Activated CD4-positive, alpha-beta T cell treated with anti-CD3 and anti-CD28 coated beads, Interleukin-2, amount 10 ng/mL, durations not matched to agents 7 days and 5 days (primary cell): ENCODE measurements around the gene AUTS2. TPM values are rescaled to one million over a fixed set of nuclear protein-coding genes. Genes with fewer than 3 reads are reported as not detected.

Experiments used
- CTCF ChIA-PET: fragments of 350-600 bp; sonication (Branson Sonifier 250); formaldehyde crosslinking; loops from one replicate; lab custom pipeline; 2021; ENCODE audit warnings: antibody characterized with exemption; lab: Charles Lee
- POLR2A ChIA-PET: fragments of 350-600 bp; sonication (Branson Sonifier 250); formaldehyde crosslinking; loops from one replicate; lab custom pipeline; 2021; ENCODE audit warnings: antibody characterized with exemption; lab: Charles Lee
- DNase-seq: peaks from one replicate; pipeline ENCODE4 v3.0.0-alpha.2; 2020
- H3K27ac Mint-ChIP-seq: one replicate; pipeline ENCODE4 v1.8.0; 2021; ENCODE audit warnings: mild to moderate bottlenecking, moderate library complexity, mixed read lengths
- H3K27me3 Mint-ChIP-seq: one replicate; pipeline ENCODE4 v1.8.0; 2021; ENCODE audit warnings: mixed read lengths
- H3K36me3 Mint-ChIP-seq: one replicate; pipeline ENCODE4 v1.8.0; 2021; ENCODE audit warnings: low read depth, mixed read lengths
- H3K4me1 Mint-ChIP-seq: one replicate; pipeline ENCODE4 v1.8.0; 2021; ENCODE audit warnings: mixed read lengths
- H3K4me3 Mint-ChIP-seq: one replicate; pipeline ENCODE4 v1.8.0; 2021; ENCODE audit warnings: mild to moderate bottlenecking, moderate library complexity, mixed read lengths
- H3K9me3 Mint-ChIP-seq: one replicate; pipeline ENCODE4 v1.8.0; 2021; ENCODE audit warnings: mixed read lengths
- total RNA-seq, 2 experiments: library from RNA; stranded (reverse); gene quantifications; one replicate each; pipeline ENCODE4 v1.2.3, GENCODE V29; 2021

AUTS2 gene
- total RNA-seq, 2 experiments from 2014 or later, result 13.9 to 18.9 TPM

DNA sequence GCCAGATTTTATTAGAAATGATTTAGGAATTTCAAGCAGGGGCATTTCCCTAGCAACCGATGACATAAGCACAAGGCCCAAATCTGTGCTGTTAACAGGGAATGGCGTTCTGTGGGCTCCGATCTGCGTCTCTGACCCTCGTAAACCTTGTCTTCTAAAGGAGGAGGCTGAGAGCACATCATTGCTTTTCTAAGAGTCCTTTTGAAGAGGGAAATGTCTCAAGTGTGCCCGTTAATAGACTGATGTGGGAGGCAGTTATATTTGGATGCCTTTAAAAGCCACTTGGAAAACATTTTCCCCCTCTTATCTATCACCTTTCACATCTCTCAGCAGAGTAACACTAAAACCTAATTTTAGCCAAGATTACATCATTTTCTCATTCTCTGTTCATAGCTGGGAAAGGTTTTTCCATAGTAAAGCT is 1109.6 kb downstream of the AUTS2 start:
- H3K36me3 Mint-ChIP-seq, result no peaks in the 10 kb centered on the region
- no peak overlapping the region for H3K4me3 Mint-ChIP-seq
- no peaks in the 10 kb centered on the region for H3K27me3 Mint-ChIP-seq
- CTCF ChIA-PET, result interaction anchor here (0.6 kb wide), 1 partner anchor 31 kb away, joined by 4 read pairs; no protein-coding TSS in a partner anchor
- no peak overlapping the region for H3K27ac Mint-ChIP-seq
- no peaks in the 10 kb centered on the region for H3K4me1 Mint-ChIP-seq
- H3K9me3 Mint-ChIP-seq, result no peaks in the 10 kb centered on the region
- no peak for DNase-seq
- POLR2A ChIA-PET, result no interaction called here

DNA sequence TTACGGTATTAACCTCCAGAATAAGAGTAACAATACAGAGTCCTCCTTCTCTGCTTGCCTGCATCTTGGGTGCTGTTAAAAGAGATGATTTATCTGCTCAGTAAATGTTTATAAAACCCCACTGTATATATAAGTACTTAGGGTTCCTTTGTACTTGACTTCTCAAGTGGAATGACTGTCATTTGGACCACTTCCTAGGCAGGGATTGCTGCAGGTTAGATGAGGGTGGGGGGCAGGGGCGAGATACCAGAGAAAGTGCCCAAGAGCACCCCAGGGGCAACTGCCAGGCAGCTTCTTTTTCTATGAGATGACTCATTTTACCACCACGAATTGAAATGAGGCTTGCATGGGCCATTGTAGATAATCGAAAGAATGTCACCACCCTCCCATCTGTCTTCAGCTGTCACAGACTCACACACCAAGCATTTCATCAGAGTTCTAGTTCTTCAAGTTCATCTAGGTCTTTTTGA is 1111.8 kb downstream of the AUTS2 start:
- POLR2A ChIA-PET, result no interaction called here
- peaks cover 6% of the 10 kb centered on the region for H3K9me3 Mint-ChIP-seq
- DNase-seq, result no peak
- H3K36me3 Mint-ChIP-seq, result no peaks in the 10 kb centered on the region
- no peaks in the 10 kb centered on the region for H3K27me3 Mint-ChIP-seq
- no peak overlapping the region for H3K4me3 Mint-ChIP-seq
- H3K4me1 Mint-ChIP-seq, result no peaks in the 10 kb centered on the region
- no peak overlapping the region for H3K27ac Mint-ChIP-seq
- CTCF ChIA-PET, result no interaction called here

- POLR2A ChIA-PET, result no interaction called here
- Mint-ChIP-seq H3K36me3 (no peaks in the 10 kb centered on the region), H3K9me3 (peaks cover 6% of the 10 kb centered on the region), H3K4me1 (no peaks in the 10 kb centered on the region), H3K27ac (no peak overlapping the region), H3K27me3 (no peaks in the 10 kb centered on the region), H3K4me3 (no peak overlapping the region)
- no peak for DNase-seq
- CTCF ChIA-PET, result no interaction called here
Measured at GRCh38 chr7:70710651-70711050, 1112.4 kb downstream of the AUTS2 start.

- Mint-ChIP-seq H3K27me3 (no peaks in the 10 kb centered on the region), H3K36me3 (no peaks in the 10 kb centered on the region), H3K4me3 (no peak overlapping the region), H3K9me3 (peaks cover 6% of the 10 kb centered on the region), H3K4me1 (no peaks in the 10 kb centered on the region), H3K27ac (no peak overlapping the region)
- CTCF ChIA-PET, result no interaction called here
- POLR2A ChIA-PET, result no interaction called here
- DNase-seq, result no peak
Measured at GRCh38 chr7:70711452-70711851, 1113.2 kb downstream of the AUTS2 start.

DNA sequence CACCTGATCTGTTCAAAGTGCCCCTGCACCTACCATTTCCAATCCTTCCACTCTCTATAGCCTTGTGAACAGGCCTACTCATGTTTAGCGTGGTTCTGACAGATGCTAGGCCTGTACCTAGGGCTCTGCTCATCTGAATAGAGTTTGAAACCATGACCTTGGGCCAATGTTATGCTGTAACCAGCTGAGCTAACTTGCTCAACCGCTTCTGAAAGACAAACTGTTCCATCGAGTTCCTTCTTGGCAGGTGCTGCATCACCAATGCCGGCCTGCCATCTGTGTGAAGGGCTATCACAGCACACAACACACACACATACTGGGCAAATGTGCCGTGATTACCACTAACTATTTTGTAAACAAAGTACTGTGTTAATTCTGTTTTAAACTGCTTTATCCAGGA is 1114.7 kb downstream of the AUTS2 start:
- H3K27ac Mint-ChIP-seq, result no peak overlapping the region

DNA sequence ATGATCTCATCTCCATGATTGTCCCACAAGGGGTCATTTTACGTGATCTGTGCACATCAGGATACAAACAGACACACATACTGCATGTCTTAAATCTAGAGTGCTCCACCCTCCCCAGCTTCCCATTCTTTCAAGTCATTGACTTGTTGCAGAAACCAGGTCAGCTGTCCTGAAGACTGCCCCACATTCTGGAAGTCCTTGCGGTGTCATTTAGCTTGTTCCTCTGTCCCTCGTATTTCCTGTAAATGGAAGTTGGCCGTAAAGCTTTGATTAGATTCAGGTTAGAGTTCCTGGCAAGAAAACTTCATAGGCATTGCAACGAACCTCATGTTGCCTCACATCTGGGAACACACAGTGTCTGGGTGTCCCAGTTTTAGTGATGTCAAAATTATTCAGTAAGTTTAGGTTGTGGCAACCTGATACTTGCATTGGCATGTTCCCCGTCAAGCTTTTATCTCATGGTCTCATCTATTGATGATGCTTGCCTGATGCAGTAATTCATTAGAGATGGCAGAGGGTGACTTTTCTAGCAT is 1116.3 kb downstream of the AUTS2 start:
- Mint-ChIP-seq H3K27me3 (no peaks in the 10 kb centered on the region), H3K27ac (no peak overlapping the region), H3K4me1 (peaks cover 5% of the 10 kb centered on the region), H3K9me3 (peaks cover 6% of the 10 kb centered on the region), H3K4me3 (no peak overlapping the region), H3K36me3 (no peaks in the 10 kb centered on the region)
- POLR2A ChIA-PET, result no interaction called here
- CTCF ChIA-PET, result no interaction called here
- no peak for DNase-seq

More for the DNA sequence above, 1114.7 kb downstream of the AUTS2 start:
- DNase-seq, result no peak
- Mint-ChIP-seq H3K9me3 (peaks cover 6% of the 10 kb centered on the region), H3K4me3 (no peak overlapping the region), H3K36me3 (no peaks in the 10 kb centered on the region), H3K27me3 (no peaks in the 10 kb centered on the region), H3K4me1 (peaks cover 3% of the 10 kb centered on the region)
- ChIA-PET CTCF (no interaction called here), POLR2A (no interaction called here)

GRCh38 chr7:70717553-70718329 is 1119.5 kb downstream of the AUTS2 start:
- H3K4me3 Mint-ChIP-seq, result no peak overlapping the region
- DNase-seq, result no peak
- CTCF ChIA-PET, result no interaction called here

GRCh38 chr7:70719125-70719524 is 1120.8 kb downstream of the AUTS2 start:
- Mint-ChIP-seq H3K36me3 (no peaks in the 10 kb centered on the region), H3K9me3 (peaks cover 6% of the 10 kb centered on the region), H3K27me3 (no peaks in the 10 kb centered on the region), H3K4me3 (no peak overlapping the region), H3K27ac (no peak overlapping the region), H3K4me1 (peaks cover 11% of the 10 kb centered on the region)
- POLR2A ChIA-PET, result no interaction called here
- DNase-seq, result no peak
- CTCF ChIA-PET, result no interaction called here

More at GRCh38 chr7:70717553-70718329, 1119.5 kb downstream of the AUTS2 start:
- peaks cover 6% of the 10 kb centered on the region for H3K9me3 Mint-ChIP-seq
- H3K4me1 Mint-ChIP-seq, result peaks cover 11% of the 10 kb centered on the region
- no peaks in the 10 kb centered on the region for H3K36me3 Mint-ChIP-seq
- H3K27ac Mint-ChIP-seq, result no peak overlapping the region
- POLR2A ChIA-PET, result no interaction called here
- H3K27me3 Mint-ChIP-seq, result no peaks in the 10 kb centered on the region

GRCh38 chr7:70720191-70720873 is 1122.1 kb downstream of the AUTS2 start:
- H3K4me1 Mint-ChIP-seq, result peaks cover 11% of the 10 kb centered on the region
- no peak for DNase-seq
- POLR2A ChIA-PET, result no interaction called here
- no peak overlapping the region for H3K27ac Mint-ChIP-seq
- no peaks in the 10 kb centered on the region for H3K27me3 Mint-ChIP-seq
- H3K36me3 Mint-ChIP-seq, result no peaks in the 10 kb centered on the region
- CTCF ChIA-PET, result no interaction called here
- no peak overlapping the region for H3K4me3 Mint-ChIP-seq
- no peaks in the 10 kb centered on the region for H3K9me3 Mint-ChIP-seq

- H3K27me3 Mint-ChIP-seq, result no peaks in the 10 kb centered on the region
- no peak overlapping the region for H3K27ac Mint-ChIP-seq
- H3K9me3 Mint-ChIP-seq, result no peaks in the 10 kb centered on the region
- DNase-seq, result no peak
- no peak overlapping the region for H3K4me3 Mint-ChIP-seq
- H3K4me1 Mint-ChIP-seq, result peaks cover 11% of the 10 kb centered on the region
- no peaks in the 10 kb centered on the region for H3K36me3 Mint-ChIP-seq
- ChIA-PET CTCF (no interaction called here), POLR2A (no interaction called here)
Measured at GRCh38 chr7:70721500-70721899, 1123.2 kb downstream of the AUTS2 start.

GRCh38 chr7:70723339-70723738 is 1125.1 kb downstream of the AUTS2 start:
- Mint-ChIP-seq H3K27ac (no peak overlapping the region), H3K4me3 (no peak overlapping the region), H3K9me3 (no peaks in the 10 kb centered on the region), H3K27me3 (no peaks in the 10 kb centered on the region), H3K36me3 (no peaks in the 10 kb centered on the region), H3K4me1 (peaks cover 6% of the 10 kb centered on the region)
- ChIA-PET POLR2A (no interaction called here), CTCF (no interaction called here)
- no peak for DNase-seq

GRCh38 chr7:70725448-70725847 is 1127.2 kb downstream of the AUTS2 start:
- no peak for DNase-seq
- CTCF ChIA-PET, result no interaction called here
- Mint-ChIP-seq H3K4me3 (no peak overlapping the region), H3K36me3 (no peaks in the 10 kb centered on the region), H3K27me3 (no peaks in the 10 kb centered on the region), H3K4me1 (no peaks in the 10 kb centered on the region), H3K27ac (no peak overlapping the region), H3K9me3 (peaks cover 2% of the 10 kb centered on the region)
- POLR2A ChIA-PET, result no interaction called here

GRCh38 chr7:70726294-70726693 is 1128.0 kb downstream of the AUTS2 start:
- Mint-ChIP-seq H3K4me3 (no peak overlapping the region), H3K27ac (no peak overlapping the region), H3K36me3 (no peaks in the 10 kb centered on the region), H3K9me3 (peaks cover 2% of the 10 kb centered on the region), H3K27me3 (no peaks in the 10 kb centered on the region), H3K4me1 (no peaks in the 10 kb centered on the region)
- DNase-seq, result no peak
- ChIA-PET POLR2A (no interaction called here), CTCF (no interaction called here)
